DND-41 (cell line): ENCODE measurements around the gene FREM1.

Source experiments
- ATAC-seq: fragments of 200-7000 bp; cut with Tn5 transposase; 3 replicates; pipeline ENCODE4 v1.9.1; 2021; ENCODE audit warnings: low read depth; ENCODE audit not compliant: insufficient read depth
- DNase-seq: peaks from one replicate; pipeline ENCODE4 v3.0.0-alpha.2; 2020
- H2AFZ ChIP-seq: 2 replicates; pipeline ENCODE4 v1.6.0; 2012; ENCODE audit warnings: low read depth, low read length
- H3K27ac ChIP-seq: 2 replicates; pipeline ENCODE4 v1.5.1; 2012; ENCODE audit warnings: low read length, inconsistent platforms
- H3K27me3 ChIP-seq: fragments of 200-600 bp; sonication (generic); 2 replicates; pipeline ENCODE4 v1.6.0; 2012; ENCODE audit warnings: low read length, mild to moderate bottlenecking, inconsistent platforms; ENCODE audit not compliant: insufficient read depth, poor library complexity
- H3K36me3 ChIP-seq: 2 replicates; pipeline ENCODE4 v1.5.1; 2012; ENCODE audit warnings: low read length, inconsistent platforms; ENCODE audit not compliant: insufficient read depth
- H3K4me1 ChIP-seq: 2 replicates; pipeline ENCODE4 v1.5.1; 2012; ENCODE audit warnings: mild to moderate bottlenecking, low read length; ENCODE audit not compliant: insufficient read depth
- H3K4me2 ChIP-seq: 2 replicates; pipeline ENCODE4 v1.6.0; 2012; ENCODE audit warnings: mild to moderate bottlenecking, moderate library complexity, low read length, inconsistent platforms; ENCODE audit not compliant: insufficient read depth
- H3K4me3 ChIP-seq, 2 experiments: fragments of 200-600 bp in 1 of 2; shearing (Covaris generic) in 1 of 2; 2 replicates each; pipeline ENCODE4 v1.5.1; 2012 to 2016; ENCODE audit warnings: inconsistent platforms in 2 of 2, low read length in 2 of 2, mild to moderate bottlenecking in 2 of 2, low read depth in 1 of 2, moderate library complexity in 1 of 2
- H3K79me2 ChIP-seq: 2 replicates; pipeline ENCODE4 v1.6.0; 2012; ENCODE audit warnings: low read length, inconsistent platforms; ENCODE audit not compliant: insufficient read depth
- H3K9ac ChIP-seq: 2 replicates; pipeline ENCODE4 v1.6.0; 2012; ENCODE audit warnings: low read depth, mild to moderate bottlenecking, inconsistent platforms, low read length, moderate library complexity
- H3K9me3 ChIP-seq: 2 replicates; pipeline ENCODE4 v1.5.1; 2012; ENCODE audit warnings: low read length, moderate library complexity, mild to moderate bottlenecking, inconsistent platforms; ENCODE audit not compliant: insufficient read depth, severe bottlenecking
- H4K20me1 ChIP-seq: 2 replicates; pipeline ENCODE4 v1.6.0; 2012; ENCODE audit warnings: low read length; ENCODE audit not compliant: insufficient read depth
- CTCF ChIP-seq: IDR thresholded peaks from 2 replicates; pipeline ENCODE4 v1.5.1; 2012; ENCODE audit warnings: borderline replicate concordance, low read length, moderate library complexity, mild to moderate bottlenecking; ENCODE audit not compliant: poor library complexity, severe bottlenecking; ENCODE audit errors: extremely low read depth
- EZH2 ChIP-seq: IDR thresholded peaks from 3 replicates; pipeline ENCODE4 v1.6.1; 2012; ENCODE audit warnings: borderline replicate concordance, low read depth, mild to moderate bottlenecking, moderate library complexity, low read length, inconsistent platforms; ENCODE audit not compliant: severe bottlenecking

FREM1 gene

GRCh38 chr9:14730461-14730898, 179.7 kb downstream of the FREM1 start:
- ATAC-seq (no peak), DNase-seq (no peak)
- TF ChIP-seq CTCF (no peak), EZH2 (no peak)
- Histone ChIP-seq H4K20me1 (no peaks in the 10 kb centered on the region), H2AFZ (no peak overlapping the region), H3K36me3 (no peaks in the 10 kb centered on the region), H3K27ac (no peak overlapping the region), H3K4me2 (no peak overlapping the region), H3K79me2 (no peaks in the 10 kb centered on the region), H3K27me3 (no peaks in the 10 kb centered on the region), H3K9me3 (no peaks in the 10 kb centered on the region), H3K9ac (no peak overlapping the region), H3K4me3 (no peak overlapping the region), H3K4me1 (no peaks in the 10 kb centered on the region)

- no peak overlapping the region for H3K9ac ChIP-seq
- H3K4me3 ChIP-seq: no peak overlapping the region
- no peaks in the 10 kb centered on the region for H3K4me1 ChIP-seq
- H3K4me2 ChIP-seq: no peak overlapping the region
- no peaks in the 10 kb centered on the region for H3K79me2 ChIP-seq
- H2AFZ ChIP-seq: no peak overlapping the region
- ATAC-seq: no peak
- H3K9me3 ChIP-seq: no peaks in the 10 kb centered on the region
- TF ChIP-seq EZH2: no peak
- no peak for TF ChIP-seq CTCF
- no peaks in the 10 kb centered on the region for H4K20me1 ChIP-seq
- H3K36me3 ChIP-seq: no peaks in the 10 kb centered on the region
- no peak overlapping the region for H3K27ac ChIP-seq
- DNase-seq: no peak
- no peaks in the 10 kb centered on the region for H3K27me3 ChIP-seq
Observed at GRCh38 chr9:14723301-14723700, 186.9 kb downstream of the FREM1 start.

DNA sequence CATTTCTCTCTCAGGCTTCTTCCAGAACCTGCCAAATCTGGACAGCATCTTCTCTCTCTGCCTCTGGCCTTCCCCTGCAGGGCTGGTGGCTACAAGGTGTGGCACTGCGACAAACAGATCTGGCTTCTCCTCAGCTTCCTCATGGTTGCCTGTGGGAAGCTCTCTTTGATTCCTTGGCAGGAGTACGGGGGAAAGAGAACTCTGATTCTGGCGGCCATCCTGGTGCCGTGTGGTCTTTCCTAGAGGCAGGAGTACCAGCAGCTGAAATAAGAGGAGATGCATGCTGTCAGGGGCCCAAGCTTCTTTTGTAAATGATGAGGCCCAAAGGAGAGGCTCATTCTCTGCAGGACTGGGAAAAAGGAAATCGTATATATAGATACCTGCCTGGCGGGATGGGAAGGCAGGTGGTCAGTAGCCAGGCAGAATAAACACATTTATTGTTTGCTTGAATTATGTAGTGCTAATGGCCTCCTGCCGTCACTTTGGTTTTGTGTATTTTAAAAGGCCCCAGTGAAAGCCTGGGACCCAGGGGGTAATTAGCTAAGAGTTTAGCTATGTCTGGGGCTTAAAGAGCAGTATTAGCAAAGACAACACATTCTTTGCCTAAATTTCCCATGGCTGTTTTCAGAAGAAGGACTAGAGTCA, 187.7 kb downstream of the FREM1 start, which contains the start of gene CER1:
Gene CER1, minus strand, starts transcription at position 343 of the 645 bp plus-strand sequence. Its CDS starts 61 bp downstream, at position 282.
- Histone ChIP-seq H3K27ac (no peak within 1 kb of the TSS), H3K4me2 (no peak within 1 kb of the TSS), H3K9ac (no peak within 1 kb of the TSS), H3K27me3 (no peaks in the 10 kb centered on the region), H3K79me2 (no peaks in the 10 kb centered on the region), H3K4me1 (no peaks in the 10 kb centered on the region), H3K9me3 (no peaks in the 10 kb centered on the region), H3K36me3 (no peaks in the 10 kb centered on the region), H3K4me3 (no peak within 1 kb of the TSS), H2AFZ (no peak within 1 kb of the TSS), H4K20me1 (no peaks in the 10 kb centered on the region)
- DNase-seq (no peak), ATAC-seq (no peak)
- no peak for TF ChIP-seq CTCF
- TF ChIP-seq EZH2: no peak
